ENCODE data around the gene PPP1R14C. TPM values are rescaled to one million over a fixed set of nuclear protein-coding genes. Genes with fewer than 3 reads are reported as not detected.

The PPP1R14C gene
- polyA plus RNA-seq, 2 of the 4 experiments (the other 2 are of a cell fraction) = 0.34 to 0.43 TPM

- FAIRE-seq (no peak), ATAC-seq (no peak), DNase-seq (ENCODE audit: low read depth in 1 of 2, low spot score in 1 of 2) (no peak)
- ChIA-PET POLR2A (no interaction called here), CTCF (interaction anchor here (1.3 to 1.6 kb wide), 2 partner anchors 65 to 101 kb away, joined by 3 to 4 read pairs; no protein-coding TSS in a partner anchor)
- H3K9me3 ChIP-seq = no peaks in the 10 kb centered on the region
- 80% methylated on average over 1 of the region's 1 CpG for WGBS (ENCODE audit: missing lambda C conversion rate)
- H3K4me2 ChIP-seq = no peak overlapping the region
- H3K4me3 ChIP-seq = no peak overlapping the region
- H3K4me1 ChIP-seq = peaks cover 13% of the 10 kb centered on the region; the same call in 2 of the 3 replicates
- no peak for TF ChIP-seq HES2 (IDR thresholded peaks at IDR 0.05)
- no peak for TF ChIP-seq NPAS2 (CRISPR knock-in tag; IDR thresholded peaks at IDR 0.05; ENCODE audit: borderline replicate concordance)
- TF ChIP-seq, protein P1, sequence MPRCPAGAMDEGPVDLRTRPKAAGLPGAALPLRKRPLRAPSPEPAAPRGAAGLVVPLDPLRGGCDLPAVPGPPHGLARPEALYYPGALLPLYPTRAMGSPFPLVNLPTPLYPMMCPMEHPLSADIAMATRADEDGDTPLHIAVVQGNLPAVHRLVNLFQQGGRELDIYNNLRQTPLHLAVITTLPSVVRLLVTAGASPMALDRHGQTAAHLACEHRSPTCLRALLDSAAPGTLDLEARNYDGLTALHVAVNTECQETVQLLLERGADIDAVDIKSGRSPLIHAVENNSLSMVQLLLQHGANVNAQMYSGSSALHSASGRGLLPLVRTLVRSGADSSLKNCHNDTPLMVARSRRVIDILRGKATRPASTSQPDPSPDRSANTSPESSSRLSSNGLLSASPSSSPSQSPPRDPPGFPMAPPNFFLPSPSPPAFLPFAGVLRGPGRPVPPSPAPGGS (IDR thresholded peaks at IDR 0.05) = no peak
- no peak for TF ChIP-seq MYC (IDR thresholded peaks at IDR 0.05; ENCODE audit: borderline replicate concordance, low read length)
- TF ChIP-seq ZSCAN20 (CRISPR knock-in tag; IDR thresholded peaks at IDR 0.05) = no peak
- no peak for TF ChIP-seq HOXB13 (CRISPR knock-in tag; IDR thresholded peaks at IDR 0.05; ENCODE audit: low read depth)
- no peak for TF ChIP-seq CBX2 (IDR thresholded peaks at IDR 0.05; ENCODE audit: borderline replicate concordance, low read depth)
- no peak overlapping the region for H3K27ac ChIP-seq
These were observed 37.7 kb downstream of the PPP1R14C start for GRCh38 chr6:150180517-150180916.

- WGBS (ENCODE audit: missing lambda C conversion rate) = 62% methylated on average over 4 of the region's 4 CpGs
- ATAC-seq = no peak
- Histone ChIP-seq H3K4me1 (peaks cover 9% of the 10 kb centered on the region; the same call in 2 of the 3 replicates), H3K9me3 (no peaks in the 10 kb centered on the region), H3K27ac (no peak overlapping the region), H3K4me3 (no peak overlapping the region), H3K4me2 (no peak overlapping the region)
- no peak for FAIRE-seq
- ChIA-PET POLR2A (no interaction called here), CTCF (no interaction called here)
- TF ChIP-seq POLR2AphosphoS2 (conservative IDR thresholded peaks at IDR 0.05; ENCODE audit: low read length) (no peak), ZNF302 (CRISPR knock-in tag; IDR thresholded peaks at IDR 0.05) (no peak), FOSB (CRISPR knock-in tag; IDR thresholded peaks at IDR 0.05) (no peak), POLR2A (IDR thresholded peaks at IDR 0.05; ENCODE audit: low read length) (no peak), HES2 (IDR thresholded peaks at IDR 0.05) (no peak), RFX5 (IDR thresholded peaks at IDR 0.05) (no peak), NR3C1 (IDR thresholded peaks at IDR 0.05) (no peak), CBX2 (IDR thresholded peaks at IDR 0.05; ENCODE audit: borderline replicate concordance, low read depth) (no peak), CEBPB (IDR thresholded peaks at IDR 0.05) (no peak), RARB (CRISPR knock-in tag; IDR thresholded peaks at IDR 0.05) (no peak), REST (IDR thresholded peaks at IDR 0.05) (no peak), ZC3H11A (IDR thresholded peaks at IDR 0.05) (no peak), CHD2 (IDR thresholded peaks at IDR 0.05; ENCODE audit: low read length, partially characterized antibody) (no peak), PBX3 (IDR thresholded peaks at IDR 0.05) (no peak)
- TF ChIP-seq, protein P2, sequence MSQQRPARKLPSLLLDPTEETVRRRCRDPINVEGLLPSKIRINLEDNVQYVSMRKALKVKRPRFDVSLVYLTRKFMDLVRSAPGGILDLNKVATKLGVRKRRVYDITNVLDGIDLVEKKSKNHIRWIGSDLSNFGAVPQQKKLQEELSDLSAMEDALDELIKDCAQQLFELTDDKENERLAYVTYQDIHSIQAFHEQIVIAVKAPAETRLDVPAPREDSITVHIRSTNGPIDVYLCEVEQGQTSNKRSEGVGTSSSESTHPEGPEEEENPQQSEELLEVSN (IDR thresholded peaks at IDR 0.05; ENCODE audit: borderline replicate concordance, low read depth) = no peak
- no peak for DNase-seq (ENCODE audit: low read depth in 1 of 2, low spot score in 1 of 2)
These were observed 39.7 kb downstream of the PPP1R14C start for GRCh38 chr6:150182460-150183078.
